Upper lobe of left lung (tissue), 6 donors: ENCODE data around the gene NLGN1. TPM values are rescaled to one million over a fixed set of nuclear protein-coding genes. Genes with fewer than 3 reads are reported as not detected.
"Not testable (repeated sequence)": the region's sequence is repeated elsewhere in the genome, so short reads cannot be mapped to it uniquely, and the experiment has no call there.

ENCODE experiments used
- ATAC-seq, 2 donors: fragments of 200-7000 bp; cut with Tn5 transposase; one replicate each; pipeline ENCODE4 v1.9.1; 2022; ENCODE audit warnings: mild to moderate bottlenecking in 2 of 2, moderate library complexity in 2 of 2; ENCODE audit not compliant: low FRiP score in 2 of 2
- DNase-seq, 2 donors: peaks; one replicate each; pipeline ENCODE4 v3.0.0-alpha.2; 2019 to 2020
- H3K27ac ChIP-seq, 4 donors: fragments of 200-600 bp; sonication (generic); one replicate each; pipeline ENCODE4 v1.5.1; 2016 to 2019
- H3K27me3 ChIP-seq, 4 donors: fragments of 200-600 bp; sonication (generic); one replicate each; pipeline ENCODE4 v1.5.1; 2017 to 2019
- H3K36me3 ChIP-seq, 4 donors: fragments of 200-600 bp; sonication (generic); one replicate each; pipeline ENCODE4 v1.5.1; 2016 to 2019
- H3K4me1 ChIP-seq, 4 donors: fragments of 200-600 bp; sonication (generic); one replicate each; pipeline ENCODE4 v1.5.1; 2018 to 2019
- H3K4me3 ChIP-seq, 4 donors: fragments of 200-600 bp; sonication (generic); one replicate each; pipeline ENCODE4 v1.5.1; 2017 to 2019; ENCODE audit warnings: mild to moderate bottlenecking in 2 of 4, moderate library complexity in 1 of 4
- H3K9me3 ChIP-seq, 4 donors: fragments of 200-600 bp; sonication (generic); one replicate each; pipeline ENCODE4 v1.5.1; 2018 to 2019
- CTCF ChIP-seq, 6 experiments: fragments of 450-650 bp in 4 of 6; fragments of 200-600 bp in 2 of 6; sonication (generic) in 2 of 6; IDR thresholded peaks; one replicate each; pipeline ENCODE4 v1.5.1; 2016 to 2019; ENCODE audit warnings: antibody characterized with exemption in 6 of 6
- EP300 ChIP-seq, 4 donors: sonication (generic); formaldehyde crosslinking; IDR thresholded peaks; one replicate each; pipeline ENCODE4 v1.5.1; 2017; ENCODE audit warnings: antibody characterized with exemption in 4 of 4, control low read depth in 2 of 4
- POLR2A ChIP-seq, 4 donors: fragments of 450-650 bp; IDR thresholded peaks; one replicate each; pipeline ENCODE4 v1.5.1; 2016 to 2017; ENCODE audit warnings: antibody characterized with exemption in 4 of 4, mild to moderate bottlenecking in 2 of 4
- POLR2AphosphoS5 ChIP-seq, 2 donors: sonication (generic); formaldehyde crosslinking; IDR thresholded peaks; one replicate each; pipeline ENCODE4 v1.5.1; 2017; ENCODE audit warnings: antibody characterized with exemption in 2 of 2
- WGBS, 2 donors: methylation state at CpG; one replicate each; pipeline ENCODE4 v1.1.5; 2017 to 2018; 5-methylcytosine and 5-hydroxymethylcytosine counted together
- total RNA-seq, 6 donors: library from RNA; depleted of rRNA in 4 of 6; stranded (reverse); fragments of >200 nt in 4 of 6; gene quantifications; one replicate each; pipeline versions ENCODE4 v1.1.0 to v1.2.1, GENCODE V29; 2016 to 2021
- donor health status: DM: no; HTN: no; CAD: no; lungs with moderate emphysema.
- donor health status: DM: no; HTN: yes; CAD: no; lungs with severe emphysema.

Gene NLGN1
- total RNA-seq, 6 donors from 2014 or later: under 0.01 to 3.5 (median 1.9) TPM

GRCh38 chr3:173440514-173440913 lies 43.0 kb downstream of the NLGN1 start:
- H3K36me3 ChIP-seq: no peaks in the 10 kb centered on the region
- TF ChIP-seq POLR2A (IDR thresholded peaks at IDR 0.05) (no peak), POLR2AphosphoS5 (IDR thresholded peaks at IDR 0.05) (no peak), CTCF (IDR thresholded peaks at IDR 0.05) (no peak), EP300 (IDR thresholded peaks at IDR 0.05) (no peak)
- DNase-seq (no peak), ATAC-seq (no peak)
- no peaks in the 10 kb centered on the region for H3K27me3 ChIP-seq
- 81 to 82% methylated on average over 3 of the region's 3 CpGs for WGBS, 2 donors
- no peaks in the 10 kb centered on the region for H3K9me3 ChIP-seq
- H3K4me3 ChIP-seq: no peak overlapping the region
- H3K4me1 ChIP-seq: no peaks in the 10 kb centered on the region
- no peak overlapping the region for H3K27ac ChIP-seq

- H3K9me3 ChIP-seq: not testable (repeated sequence)
These were observed 54.0 kb downstream of the NLGN1 start for GRCh38 chr3:173451561-173451960.

GRCh38 chr3:173463250-173463649 lies 65.7 kb downstream of the NLGN1 start:
- no peak overlapping the region for H3K27ac ChIP-seq
- ATAC-seq (no peak), DNase-seq (no peak)
- no peak overlapping the region for H3K4me3 ChIP-seq
- H3K4me1 ChIP-seq: no peaks in the 10 kb centered on the region
- no peaks in the 10 kb centered on the region for H3K27me3 ChIP-seq
- H3K36me3 ChIP-seq: no peaks in the 10 kb centered on the region
- H3K9me3 ChIP-seq: no peaks in the 10 kb centered on the region
- WGBS, 2 donors: 82 to 93% methylated on average over 3 of the region's 3 CpGs
- TF ChIP-seq CTCF (IDR thresholded peaks at IDR 0.05): no peak
- no peak for TF ChIP-seq POLR2A (IDR thresholded peaks at IDR 0.05)
- no peak for TF ChIP-seq EP300 (IDR thresholded peaks at IDR 0.05)
- no peak for TF ChIP-seq POLR2AphosphoS5 (IDR thresholded peaks at IDR 0.05)

More at GRCh38 chr3:173451561-173451960, 54.0 kb downstream of the NLGN1 start:
- H3K36me3 ChIP-seq, DNase-seq, ATAC-seq, H3K4me1 ChIP-seq, H3K27me3 ChIP-seq, H3K4me3 ChIP-seq, H3K27ac ChIP-seq: not testable (repeated sequence)
- 92 to 94% methylated on average over 9 to 10 of the region's 10 CpGs for whole genome bisulfite sequencing, 2 donors

GRCh38 chr3:173465112-173465511 lies 67.6 kb downstream of the NLGN1 start:
- no peaks in the 10 kb centered on the region for H3K27me3 ChIP-seq
- H3K36me3 ChIP-seq: no peaks in the 10 kb centered on the region
- no peak overlapping the region for H3K27ac ChIP-seq
- TF ChIP-seq POLR2A (IDR thresholded peaks at IDR 0.05) (no peak), POLR2AphosphoS5 (IDR thresholded peaks at IDR 0.05) (no peak), EP300 (IDR thresholded peaks at IDR 0.05) (no peak), CTCF (IDR thresholded peaks at IDR 0.05) (no peak)
- no peak overlapping the region for H3K4me3 ChIP-seq
- WGBS, 2 donors: 92 to 100% methylated on average over 1 of the region's 1 CpG
- H3K9me3 ChIP-seq: no peaks in the 10 kb centered on the region
- no peaks in the 10 kb centered on the region for H3K4me1 ChIP-seq
- DNase-seq: no peak
- no peak for ATAC-seq

GRCh38 chr3:173465898-173466678 lies 68.5 kb downstream of the NLGN1 start:
- no peak overlapping the region for H3K4me3 ChIP-seq
- TF ChIP-seq POLR2AphosphoS5 (IDR thresholded peaks at IDR 0.05) (no peak), POLR2A (IDR thresholded peaks at IDR 0.05) (no peak), EP300 (IDR thresholded peaks at IDR 0.05) (no peak), CTCF (IDR thresholded peaks at IDR 0.05) (no peak)
- H3K4me1 ChIP-seq: no peaks in the 10 kb centered on the region
- H3K27me3 ChIP-seq: no peaks in the 10 kb centered on the region
- no peak overlapping the region for H3K27ac ChIP-seq
- ATAC-seq (no peak), DNase-seq (no peak)
- no peaks in the 10 kb centered on the region for H3K36me3 ChIP-seq
- 81 to 82% methylated on average over 4 of the region's 4 CpGs for WGBS, 2 donors
- H3K9me3 ChIP-seq: no peaks in the 10 kb centered on the region
